NCI-H1417 (cell line): Measurements from ENCODE around the gene GLTP.

ENCODE experiments used
- DNase-seq, 3 experiments: peaks; one replicate each; lab custom pipeline; 2025; lab: John Stamatoyannopoulos, UW

The GLTP gene

DNA sequence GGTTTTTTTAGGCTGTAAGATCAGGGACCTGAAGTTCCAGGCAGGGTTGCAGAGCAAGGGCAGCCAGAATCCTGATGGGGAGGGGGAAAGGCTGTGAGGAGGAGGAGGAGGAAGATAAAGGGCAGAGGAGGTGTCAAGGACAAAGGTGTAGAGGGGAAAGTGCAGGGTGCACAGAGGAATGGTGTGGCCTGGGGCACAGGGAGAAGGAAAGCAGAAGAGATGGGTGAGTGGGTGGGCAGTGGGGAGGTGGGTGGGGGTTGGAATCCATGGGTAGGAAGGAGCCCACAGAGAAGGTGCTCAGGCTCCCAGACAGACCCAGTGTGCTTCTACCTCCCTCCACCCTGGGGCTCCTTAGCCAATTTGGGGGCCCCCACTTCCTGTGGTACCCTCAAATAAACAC is 58.4 kb downstream of the GLTP start:
- no peak for DNase-seq

DNA sequence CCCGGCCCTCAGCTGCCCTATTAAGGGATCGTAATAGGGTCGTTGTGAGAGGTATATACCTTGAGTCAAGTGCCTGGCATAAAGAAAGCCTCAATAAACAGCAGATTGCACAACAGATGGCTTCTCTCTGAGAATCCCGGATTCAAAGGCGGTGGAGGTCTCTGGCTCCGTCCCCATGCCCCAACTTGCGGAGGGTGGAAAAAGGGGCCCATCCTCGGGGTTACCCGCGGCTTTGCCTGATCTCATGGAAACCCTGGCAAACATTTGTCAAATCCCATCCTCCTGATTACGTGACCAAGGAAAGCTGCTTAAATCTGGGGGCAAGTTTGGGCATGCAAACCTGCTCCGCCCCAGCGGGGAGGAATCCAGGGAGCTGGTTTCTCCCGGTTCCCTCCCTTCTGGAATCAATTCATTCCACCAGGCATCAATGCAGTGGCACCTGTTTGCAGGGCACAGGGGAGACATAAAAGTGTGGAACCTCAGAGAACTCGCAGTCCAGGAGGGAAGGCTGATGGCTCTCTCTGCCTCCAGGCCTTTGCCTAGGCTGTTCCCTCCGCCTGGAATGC is 59.4 kb downstream of the GLTP start:
- peak; percentile 36 to 71 (median 68) for DNase-seq

DNA sequence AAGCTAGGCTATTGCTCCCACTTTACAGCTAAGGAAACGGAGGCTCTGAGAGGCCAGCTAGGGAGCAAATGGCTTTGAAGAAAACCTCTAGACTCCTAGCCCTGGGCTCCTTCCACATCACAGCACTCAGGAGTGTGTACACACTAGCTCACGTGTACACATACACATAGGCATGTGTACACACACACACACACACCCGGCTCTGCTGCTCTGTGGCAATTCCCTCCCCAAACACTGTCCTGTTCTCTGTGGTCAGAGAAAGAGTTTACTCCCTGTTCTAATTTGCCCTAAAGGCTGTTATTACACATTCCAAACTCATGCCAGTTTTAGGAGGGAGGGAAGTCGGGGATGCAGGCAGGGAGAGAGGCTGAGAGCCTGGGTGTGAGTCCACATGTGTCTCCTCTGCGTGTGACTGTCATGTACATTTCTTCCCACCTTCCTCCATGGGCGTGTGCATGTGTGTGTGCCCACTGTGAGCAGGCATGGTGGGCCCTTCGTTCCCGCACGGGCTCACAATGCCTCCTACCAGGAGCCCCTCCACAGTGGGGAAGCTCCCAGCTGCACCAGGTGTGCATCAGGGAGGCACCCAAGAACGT is 61.3 kb downstream of the GLTP start:
- DNase-seq: peak in 1 of 3 experiments; percentile 34

DNA sequence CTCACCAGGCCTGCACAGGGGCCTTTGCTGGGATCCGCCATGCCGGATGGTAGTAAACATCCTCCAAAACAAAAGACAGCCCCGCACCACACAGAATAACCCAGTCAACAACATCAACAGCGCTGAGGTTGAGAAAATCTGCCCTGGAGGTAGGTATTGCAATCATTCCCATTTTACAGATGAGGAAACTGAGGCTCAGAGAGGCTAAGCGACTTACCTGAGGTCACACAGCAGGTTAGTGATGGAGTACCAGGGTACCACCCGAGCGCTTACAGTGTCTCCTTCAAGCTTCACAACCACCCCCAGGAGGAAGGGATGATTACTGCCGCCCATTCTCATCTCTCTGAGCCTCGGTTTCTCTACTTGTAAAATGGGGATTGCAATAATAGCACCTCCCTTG is 62.1 kb downstream of the GLTP start:
- no peak for DNase-seq

DNA sequence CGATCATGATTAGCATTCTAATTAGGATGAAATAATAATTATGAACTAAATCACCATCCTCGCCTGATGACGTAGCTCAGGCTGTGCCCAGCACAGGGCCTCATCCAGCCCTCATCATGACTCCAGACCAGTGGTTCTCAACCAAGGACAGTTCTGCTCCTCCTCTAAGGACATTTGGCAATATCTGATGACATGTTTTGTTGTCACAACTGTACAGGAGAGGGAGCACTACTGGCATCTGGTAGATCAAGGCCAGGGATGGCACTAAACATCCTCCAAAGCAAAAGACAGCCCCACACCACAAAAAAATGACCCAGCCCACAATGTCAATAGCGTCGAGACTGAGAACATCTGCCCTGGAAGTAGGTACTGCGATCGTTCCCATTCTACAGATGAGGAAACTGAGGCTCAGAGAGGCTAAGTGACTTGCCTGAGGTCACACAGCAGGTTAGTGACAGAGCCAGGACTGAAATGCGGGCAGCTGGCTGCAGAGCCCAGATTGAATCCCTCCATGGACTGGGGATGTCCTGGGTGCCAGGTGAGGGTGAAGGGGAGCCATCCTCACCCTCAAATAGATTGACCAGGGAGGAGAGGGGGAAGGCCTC is 62.6 kb downstream of the GLTP start:
- no peak for DNase-seq

DNA sequence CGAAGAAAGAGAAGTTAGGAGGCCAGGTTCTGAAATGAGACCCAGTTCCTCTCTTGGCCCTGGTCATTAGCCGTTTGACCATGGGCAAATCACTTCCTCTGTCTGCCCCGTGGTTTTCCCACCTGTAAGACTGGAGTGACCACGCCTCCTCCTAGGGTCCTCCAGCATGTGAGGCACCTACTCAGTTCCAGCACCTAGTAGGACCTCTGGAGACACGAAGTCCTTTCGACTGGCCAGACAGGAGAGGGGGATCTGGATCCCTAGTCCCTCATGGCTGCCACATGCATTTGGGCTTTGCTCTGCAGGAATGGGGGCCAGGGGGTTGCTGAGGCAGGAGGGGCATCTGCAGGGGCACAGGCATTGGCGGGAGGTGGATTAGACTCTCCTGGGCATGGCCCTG is 63.5 kb downstream of the GLTP start:
- no peak for DNase-seq

DNA sequence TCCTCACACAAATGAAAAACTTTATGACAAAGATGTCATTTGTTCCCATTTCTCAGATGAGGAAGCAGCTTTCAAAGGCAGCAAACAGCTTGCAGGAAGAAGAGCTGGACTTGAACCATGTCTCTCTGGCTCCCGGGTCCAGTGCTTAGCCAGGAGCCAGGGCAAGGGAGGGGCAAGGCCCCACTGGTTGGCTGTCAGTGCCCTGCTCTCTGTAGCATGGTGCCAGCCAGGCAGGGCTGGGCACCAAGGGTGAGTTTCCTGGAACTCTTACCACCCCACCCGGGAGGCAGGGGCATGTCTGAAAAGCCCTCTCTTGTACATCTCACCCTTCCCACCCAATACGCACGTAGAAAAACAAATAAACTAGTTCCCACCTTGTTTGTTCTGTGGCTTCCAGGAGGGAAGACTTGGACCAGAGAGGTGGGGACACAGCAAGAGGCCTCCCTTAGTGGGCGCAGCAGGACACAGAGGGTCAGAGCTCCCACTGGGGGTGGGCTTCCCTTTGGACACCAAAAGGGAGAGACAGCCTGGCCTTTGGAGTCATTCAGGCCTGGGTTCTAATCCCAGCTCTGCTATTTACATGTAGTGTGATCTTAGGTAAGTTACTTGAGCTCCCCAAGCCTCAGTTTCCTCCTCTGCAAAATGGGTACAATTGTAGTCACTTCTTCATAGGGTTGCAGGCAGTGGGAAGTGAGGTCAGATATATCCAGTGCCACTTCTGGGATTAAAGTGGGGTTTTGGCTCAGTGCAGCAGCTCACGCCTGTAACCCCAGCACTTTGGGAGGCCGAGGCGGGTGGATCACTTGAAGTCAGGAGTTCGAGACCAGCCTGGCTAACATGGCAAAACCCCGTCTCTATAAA is 64.4 kb downstream of the GLTP start:
- DNase-seq: no peak

DNA sequence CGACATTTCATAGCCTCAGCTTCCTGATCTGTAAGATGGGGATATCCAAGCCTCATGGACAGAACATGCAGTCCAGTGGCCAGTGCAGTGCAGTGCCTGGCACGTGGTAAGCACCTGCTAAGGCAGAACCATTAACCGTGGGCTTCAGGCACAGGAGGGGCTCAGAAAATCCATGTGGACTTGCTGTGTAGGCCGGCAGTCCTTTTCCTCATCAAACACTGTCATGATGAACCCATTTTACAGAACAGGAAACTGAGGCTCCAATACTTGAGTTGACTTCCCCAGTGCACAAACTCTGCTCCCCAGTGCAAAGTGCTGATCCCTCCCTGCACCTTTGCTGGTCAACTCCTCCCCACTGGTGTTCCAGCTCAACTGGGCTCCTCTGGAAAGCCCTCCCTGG is 65.1 kb downstream of the GLTP start:
- DNase-seq: no peak

DNA sequence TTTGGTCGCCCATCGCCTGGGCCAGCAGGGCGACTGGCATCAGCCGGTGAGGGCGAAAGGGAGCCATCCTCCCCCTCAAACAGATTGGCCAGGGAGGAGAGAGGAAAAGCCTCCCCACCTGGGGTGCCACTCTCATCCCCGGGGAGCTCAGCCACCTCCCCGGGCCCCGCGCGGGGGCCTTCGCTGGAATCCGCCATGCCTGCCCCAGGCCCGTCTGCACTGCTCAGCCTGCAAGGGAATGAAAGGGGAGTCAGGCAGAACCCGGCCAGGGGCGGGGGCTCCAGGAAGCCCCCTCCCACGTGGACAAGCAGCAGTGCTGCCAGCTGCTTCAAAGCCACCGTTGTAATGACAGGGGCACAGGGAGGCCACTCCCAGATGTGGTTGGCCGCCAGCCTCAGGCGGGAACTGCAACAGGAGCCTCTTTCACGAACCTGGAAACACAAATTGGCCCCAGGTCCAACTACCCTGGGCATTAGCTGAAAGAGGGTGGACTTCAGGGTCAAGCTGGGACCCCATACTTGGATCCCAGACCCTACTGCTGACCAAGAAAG is 65.7 kb downstream of the GLTP start:
- DNase-seq: no peak

DNA sequence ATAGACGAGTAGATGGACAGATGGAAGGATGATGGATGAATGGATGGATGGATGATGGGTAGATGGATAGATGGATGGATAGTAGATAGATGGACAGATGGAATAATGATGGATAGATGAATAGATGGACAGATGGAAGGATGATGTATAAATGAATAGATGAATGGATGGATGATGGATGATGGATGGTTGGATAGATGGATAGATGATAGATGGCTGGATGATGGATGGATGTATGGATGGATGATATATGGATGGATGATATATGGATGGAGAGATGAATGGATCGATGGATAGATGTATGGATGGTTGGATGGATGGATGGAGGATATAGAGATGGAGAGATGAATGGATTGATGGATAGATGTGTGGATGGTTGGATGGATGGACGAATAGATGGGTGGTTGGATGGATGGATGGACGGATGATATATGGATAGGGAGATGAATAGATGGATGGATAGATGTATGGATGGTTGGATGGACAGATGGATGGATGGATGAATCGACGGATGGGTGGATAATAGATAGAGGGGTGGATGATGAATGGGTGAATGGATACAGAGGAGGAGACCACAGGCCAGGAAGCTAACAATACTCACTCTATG is 66.4 kb downstream of the GLTP start:
- no peak for DNase-seq

DNA sequence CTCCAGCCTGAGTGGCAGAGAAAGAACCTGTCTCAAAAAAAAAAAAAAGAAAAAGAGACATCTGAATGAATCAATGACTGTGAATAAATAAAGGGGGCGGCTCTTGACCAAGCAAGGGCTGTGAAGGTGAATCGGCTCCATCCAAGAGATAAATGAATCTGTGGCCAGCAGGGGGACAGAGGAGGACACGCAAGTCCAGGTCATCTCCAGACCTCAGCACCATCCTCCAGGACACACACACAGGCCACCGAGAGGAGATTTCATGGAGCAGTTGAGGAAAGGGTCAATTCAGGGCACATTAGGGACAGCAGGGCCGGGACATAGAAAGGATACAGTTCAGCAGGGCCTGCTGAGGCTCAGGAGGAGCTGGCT is 68.7 kb downstream of the GLTP start:
- no peak for DNase-seq

DNA sequence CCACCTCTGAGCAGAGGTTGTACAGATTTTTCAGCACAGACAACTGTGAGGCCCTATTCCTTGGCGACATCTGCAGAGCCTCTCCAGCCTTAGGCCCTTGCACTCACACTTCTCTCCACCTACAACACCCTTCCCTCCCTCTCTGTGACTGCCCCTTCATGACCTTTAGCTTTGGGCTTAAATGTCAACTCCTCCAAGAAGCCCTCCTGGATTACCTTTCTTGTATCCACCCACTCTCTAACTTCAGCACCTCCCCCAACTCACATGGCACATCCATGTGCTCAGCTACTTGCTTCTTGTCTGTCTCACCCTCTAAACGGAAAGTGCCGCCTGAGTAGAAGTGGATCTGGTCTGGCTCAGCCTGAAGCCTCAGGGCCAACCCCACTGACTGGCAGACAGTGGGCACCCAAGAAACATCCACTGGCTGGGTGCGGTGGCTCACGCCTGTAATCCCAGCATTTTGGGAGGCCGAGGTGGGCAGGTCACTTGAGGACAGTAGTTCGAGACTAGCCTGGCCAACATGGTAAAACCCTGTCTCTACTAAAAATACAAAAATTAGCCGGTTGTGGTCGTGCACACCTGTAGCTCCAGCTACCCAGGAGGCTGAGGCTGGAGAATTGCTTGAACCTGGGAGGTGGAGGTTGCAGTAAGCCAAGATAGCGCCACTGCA is 69.3 kb downstream of the GLTP start:
- no peak for DNase-seq

DNA sequence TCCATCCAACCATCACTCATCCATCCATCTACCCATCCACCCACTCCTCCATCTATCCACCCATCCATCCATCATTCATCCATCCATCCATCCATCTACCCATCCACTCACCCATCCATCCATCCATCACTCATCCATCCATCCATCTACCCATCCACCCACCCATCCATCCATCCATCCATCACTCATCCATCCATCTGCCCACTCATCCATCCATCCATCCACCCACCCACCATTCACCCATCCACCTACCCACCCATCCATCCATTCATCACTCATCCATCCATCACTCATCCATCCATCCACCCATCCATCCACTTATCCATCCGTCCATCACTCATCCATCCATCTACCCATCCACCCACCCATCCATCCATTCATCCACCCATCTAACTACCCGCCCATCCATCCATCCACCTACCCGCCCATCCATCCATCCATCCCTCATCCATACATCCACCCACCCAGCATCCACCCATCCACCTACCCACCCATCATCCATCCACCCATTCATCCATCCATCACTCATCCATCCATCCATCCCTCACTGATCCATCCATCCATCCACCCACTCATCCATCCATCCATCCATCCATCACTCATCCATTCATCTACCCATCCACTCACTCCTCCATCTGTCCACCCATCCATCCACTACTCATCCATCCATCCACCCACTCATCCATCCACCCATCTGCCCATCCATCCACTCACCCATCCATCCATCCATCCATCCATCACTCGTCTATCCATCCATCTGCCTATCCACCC is 71.3 kb downstream of the GLTP start:
- DNase-seq: no peak

DNA sequence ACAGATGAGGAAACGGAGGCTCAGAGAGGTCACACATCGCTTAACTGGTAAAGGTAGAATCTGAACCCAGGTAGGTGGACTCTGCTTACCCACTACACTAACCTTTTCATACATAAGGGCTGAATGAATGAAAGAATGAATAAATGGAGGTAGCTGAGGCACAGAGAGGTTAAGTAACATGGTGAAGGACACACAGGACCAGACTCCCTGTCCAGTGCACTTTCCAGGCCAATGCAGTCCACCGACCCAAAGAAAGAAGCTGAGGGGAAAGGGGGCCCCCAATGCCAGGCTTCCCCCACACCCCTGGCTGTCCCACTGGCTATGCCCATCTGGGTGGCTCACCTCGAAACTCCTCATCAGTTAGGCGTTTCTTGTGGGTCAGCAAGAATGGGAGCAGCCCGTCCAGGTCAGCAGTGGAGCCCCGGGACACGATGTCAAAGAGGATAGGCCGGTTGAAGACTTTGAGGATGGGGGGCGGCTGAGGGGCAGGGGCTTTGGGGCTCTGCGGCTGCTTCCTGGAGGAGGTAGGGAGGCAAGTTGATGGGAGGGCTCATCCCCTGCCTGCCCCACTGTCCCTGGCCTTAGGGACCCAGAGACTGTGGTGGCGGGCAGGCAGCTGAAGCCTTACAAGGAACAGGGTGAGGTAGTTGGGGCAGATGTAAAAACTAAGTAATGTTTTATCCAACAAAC is 72.2 kb downstream of the GLTP start:
- DNase-seq: no peak

DNA sequence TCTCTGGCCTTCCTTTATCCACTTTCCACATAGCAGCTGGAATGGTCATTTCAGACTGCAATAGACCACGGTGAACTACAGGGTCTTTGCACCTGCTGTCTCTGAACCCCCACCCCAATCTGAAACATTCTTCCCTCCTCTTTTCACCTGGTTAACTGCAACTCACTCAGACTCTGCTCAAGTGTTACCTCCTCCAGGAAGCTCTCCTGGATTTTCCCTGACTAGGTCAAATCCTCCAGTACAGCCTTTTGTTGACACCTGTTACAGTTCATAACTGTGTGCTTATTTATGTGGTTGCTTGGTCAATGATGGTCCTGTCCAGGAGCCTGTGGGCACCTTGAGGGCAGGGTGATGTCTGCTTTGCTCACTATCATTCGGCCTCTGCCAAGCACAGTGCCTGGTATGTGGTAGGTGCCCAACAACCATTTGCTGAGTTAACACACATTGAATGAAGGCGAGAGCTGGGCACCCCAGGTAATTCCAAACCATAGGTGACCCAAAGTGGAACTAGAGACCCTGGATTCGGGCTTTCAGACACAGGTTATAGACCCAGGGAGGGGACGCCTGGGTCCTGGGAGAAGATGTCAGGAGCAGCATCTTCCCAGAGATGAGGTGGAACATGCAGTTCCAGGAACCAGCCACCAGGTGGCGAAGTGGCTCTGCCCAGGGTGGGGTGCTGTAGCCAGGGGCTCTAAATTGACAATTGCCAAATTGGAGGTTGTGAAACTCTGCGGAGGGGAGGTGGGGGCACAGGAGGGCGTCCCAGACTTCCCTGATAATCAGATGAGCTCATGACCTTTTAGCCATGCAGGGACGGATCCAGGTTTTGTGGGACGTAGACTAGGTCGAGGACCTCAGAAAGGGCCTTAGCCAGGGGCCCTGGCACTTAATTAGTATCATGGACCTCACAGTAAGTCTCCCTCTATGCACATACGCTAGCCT is 75.2 kb downstream of the GLTP start:
- peak; percentile 37 to 70 (median 65) for DNase-seq

DNA sequence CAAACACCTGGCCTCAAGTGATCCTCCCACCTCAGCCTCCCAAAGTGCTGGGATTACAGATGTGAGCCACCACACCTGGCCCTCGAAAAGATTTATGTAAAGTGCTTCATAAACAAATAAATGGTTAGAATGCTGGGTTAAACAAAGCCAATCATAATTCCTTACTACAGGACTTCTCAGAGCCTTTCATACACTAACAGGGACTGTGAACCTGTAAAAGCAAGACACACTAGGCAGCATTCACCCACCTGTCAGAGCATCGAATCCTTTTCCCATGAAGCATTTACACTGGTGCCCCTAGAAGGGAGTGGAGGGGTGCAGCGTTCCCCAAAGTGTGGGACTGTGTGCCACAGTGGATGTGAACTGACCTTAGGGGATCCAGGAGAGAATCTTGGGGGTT is 76.7 kb downstream of the GLTP start:
- no peak for DNase-seq

DNA sequence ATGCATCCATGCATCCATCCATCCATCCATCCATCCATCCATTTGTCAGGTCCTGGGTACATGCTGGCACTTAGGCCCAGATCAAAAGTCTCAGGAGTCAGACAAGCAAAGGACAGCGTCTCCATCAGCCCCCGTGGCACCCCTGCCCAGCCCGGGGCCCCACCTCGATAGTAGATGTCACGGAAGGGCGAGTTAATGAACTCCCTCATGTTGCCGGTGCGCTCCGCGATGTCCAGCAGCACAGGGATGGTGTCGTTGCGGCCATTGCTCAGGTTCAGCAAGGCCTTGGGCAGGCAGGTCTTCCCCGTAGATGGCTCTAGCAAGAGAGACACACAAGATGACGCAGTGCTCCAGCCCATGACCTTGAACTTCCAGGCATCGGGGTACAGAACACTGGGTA is 77.5 kb downstream of the GLTP start:
- DNase-seq: no peak
